ENCODE data around the gene DDX1.
"Not testable (repeated sequence)": the region's sequence is repeated elsewhere in the genome, so short reads cannot be mapped to it uniquely, and the experiment has no call there.

The DDX1 gene

DNA sequence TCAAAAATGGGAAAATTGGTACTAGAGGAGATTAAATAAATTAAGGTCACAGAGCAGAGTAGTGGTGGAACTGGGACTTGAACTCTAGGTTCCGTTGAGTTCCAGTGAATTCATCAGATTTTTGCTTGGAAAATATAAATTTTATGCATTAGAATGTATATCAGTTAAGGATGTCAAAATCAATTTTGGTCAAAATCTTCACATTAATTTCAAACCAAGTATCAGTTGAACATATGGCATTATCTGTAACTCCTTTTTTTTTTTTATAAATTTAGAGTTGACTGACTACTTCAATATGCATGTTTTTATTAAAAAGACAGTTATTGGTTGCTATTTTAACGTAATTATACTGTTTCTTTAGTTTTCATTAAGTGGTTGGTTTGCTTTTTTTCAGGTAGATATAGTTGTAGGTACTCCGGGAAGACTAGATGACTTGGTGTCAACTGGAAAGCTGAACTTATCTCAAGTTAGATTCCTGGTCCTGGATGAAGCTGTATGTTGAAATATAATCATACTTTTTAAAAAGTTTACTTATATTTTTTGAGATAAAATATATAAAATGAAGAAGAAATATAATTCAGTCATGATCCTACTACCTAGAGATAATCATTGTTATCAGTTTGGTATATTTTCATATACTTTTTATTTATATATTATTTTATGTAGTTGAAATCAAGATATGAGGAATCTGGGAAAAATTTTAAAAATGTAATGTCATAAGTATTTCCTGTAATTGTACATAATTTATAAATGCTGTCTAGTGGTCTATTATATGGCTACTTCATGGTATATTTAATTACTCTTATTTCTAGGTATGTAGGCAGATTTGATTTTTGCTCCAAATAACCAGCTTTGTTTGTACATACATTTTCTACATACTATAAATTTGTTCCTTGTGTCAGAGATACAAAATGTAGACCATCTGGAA is 25.4 kb downstream of the DDX1 start:
- no peak for DNase-seq (ENCODE audit: low spot score)

DNA sequence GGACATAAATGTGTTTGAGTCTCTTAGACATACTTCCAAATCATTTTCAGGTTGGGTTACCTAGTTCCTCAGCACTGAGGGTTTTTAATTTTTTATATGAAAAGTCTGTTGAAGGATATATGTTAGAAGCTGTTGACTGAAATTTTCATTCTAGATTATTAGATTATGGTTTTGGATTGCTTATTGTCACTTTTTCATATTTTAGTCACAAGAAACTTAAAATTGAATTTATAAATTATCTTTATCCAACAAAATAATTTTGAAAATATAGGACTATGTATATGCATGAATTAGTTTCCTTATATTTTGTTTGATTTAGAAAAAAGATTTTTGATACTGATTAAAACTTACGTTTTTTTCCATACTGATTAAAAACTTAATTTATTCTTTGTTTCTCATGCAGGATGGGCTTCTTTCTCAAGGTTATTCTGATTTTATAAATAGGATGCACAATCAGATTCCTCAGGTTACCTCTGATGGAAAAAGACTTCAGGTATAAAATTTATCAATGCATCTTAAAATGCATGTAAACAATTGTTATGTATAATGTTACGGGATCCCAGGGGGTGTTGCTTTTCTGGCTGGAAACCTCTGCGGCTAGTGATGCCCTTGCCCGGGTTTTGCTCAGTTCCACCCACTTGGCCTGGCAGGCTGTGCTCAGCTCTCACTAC is 26.2 kb downstream of the DDX1 start:
- no peak for DNase-seq (ENCODE audit: low spot score)

DNA sequence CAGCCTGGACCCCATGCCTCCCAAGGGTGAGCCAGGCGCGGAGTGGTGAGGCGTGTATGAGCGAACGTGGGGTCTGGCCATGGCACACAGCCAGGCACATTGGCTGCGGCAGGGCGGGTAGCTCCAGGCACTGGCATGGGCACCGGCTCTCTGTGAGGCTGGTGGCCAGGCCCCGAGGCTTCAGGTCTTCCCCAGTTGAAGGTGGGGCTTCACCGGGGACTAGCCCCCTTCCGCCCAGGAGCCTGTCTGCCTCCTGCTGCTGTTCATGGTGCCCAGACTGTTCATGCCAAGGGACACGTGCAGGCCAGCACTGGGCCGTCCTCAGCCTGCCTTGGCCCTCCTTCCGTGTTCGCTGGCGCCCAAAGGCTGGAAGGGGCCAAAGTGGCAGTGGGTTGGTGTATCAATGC is 26.8 kb downstream of the DDX1 start:
- DNase-seq (ENCODE audit: low spot score) = no peak

DNA sequence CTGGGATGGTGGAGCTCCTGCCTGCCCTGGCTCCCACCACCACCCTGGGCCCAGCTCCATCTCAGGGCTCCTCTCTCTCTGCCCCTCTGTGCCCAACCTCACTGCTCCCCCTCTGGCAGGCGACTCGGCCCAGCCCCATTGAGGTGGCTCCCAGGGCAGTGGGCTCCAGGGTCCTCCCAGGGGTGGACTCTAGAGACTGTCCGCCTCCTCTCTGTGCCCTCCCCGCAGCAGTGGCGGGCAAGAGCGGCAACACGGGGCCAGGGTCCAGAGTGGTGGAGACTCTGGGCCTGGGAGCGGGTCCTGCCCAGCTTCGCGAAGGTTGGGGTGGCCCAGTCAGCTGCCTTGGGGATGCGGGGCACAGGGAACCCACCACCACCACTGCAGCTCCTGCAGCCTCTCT is 27.4 kb downstream of the DDX1 start:
- DNase-seq (ENCODE audit: low spot score) = no peak

DNA sequence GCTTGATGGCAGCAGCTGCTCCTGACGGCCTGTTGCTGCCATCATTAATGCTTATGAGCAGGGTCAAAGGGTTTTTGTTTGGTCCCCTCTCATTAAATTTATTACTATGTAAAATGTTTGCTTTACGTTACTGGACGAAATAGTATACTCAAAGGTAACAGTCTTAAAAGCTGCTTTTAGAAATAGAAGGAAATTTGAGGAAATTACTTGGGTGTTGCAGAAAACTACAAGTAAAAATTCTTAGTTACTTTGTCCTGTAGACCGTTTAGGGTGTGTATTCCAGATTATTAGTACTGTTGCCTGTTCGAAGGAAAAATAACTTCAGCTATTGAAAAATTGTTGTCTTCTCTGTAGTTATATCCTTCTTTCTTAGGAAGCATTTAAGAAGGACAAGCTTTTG is 27.8 kb downstream of the DDX1 start:
- DNase-seq (ENCODE audit: low spot score) = no peak

DNA sequence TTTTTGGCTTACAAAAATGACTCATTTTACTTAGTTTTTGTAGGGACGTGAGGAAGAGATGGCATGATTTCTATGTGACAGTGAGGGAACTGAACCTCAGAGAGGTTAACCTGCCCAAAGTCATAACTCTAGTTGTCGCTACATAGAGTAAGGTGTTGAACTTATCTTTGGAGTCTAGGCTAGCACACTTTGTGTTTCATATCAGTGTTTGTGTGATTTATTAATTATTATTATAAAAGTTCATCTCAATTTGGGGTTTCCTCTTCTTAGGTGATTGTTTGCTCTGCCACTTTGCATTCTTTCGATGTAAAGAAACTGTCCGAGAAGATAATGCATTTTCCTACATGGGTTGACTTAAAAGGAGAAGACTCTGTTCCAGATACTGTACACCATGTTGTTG is 28.3 kb downstream of the DDX1 start:
- DNase-seq (ENCODE audit: low spot score) = no peak

DNA sequence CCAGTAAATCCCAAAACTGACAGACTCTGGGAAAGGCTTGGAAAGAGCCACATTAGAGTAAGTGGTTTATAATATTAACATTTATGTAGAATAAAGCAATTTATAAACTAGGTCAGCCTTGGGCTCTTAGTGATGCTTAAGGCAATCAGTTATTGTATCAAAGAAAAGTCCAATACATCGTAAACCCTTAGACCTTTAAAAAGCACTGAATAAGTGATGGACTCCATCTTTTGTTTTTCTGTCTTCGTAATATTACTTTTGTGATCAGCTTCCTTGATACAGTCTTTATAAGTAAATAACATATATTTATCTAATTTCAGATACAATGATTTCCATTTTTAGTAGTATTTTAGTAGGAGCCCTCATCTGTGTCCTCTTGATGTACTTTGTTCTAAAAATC is 28.7 kb downstream of the DDX1 start:
- DNase-seq (ENCODE audit: low spot score) = no peak

DNA sequence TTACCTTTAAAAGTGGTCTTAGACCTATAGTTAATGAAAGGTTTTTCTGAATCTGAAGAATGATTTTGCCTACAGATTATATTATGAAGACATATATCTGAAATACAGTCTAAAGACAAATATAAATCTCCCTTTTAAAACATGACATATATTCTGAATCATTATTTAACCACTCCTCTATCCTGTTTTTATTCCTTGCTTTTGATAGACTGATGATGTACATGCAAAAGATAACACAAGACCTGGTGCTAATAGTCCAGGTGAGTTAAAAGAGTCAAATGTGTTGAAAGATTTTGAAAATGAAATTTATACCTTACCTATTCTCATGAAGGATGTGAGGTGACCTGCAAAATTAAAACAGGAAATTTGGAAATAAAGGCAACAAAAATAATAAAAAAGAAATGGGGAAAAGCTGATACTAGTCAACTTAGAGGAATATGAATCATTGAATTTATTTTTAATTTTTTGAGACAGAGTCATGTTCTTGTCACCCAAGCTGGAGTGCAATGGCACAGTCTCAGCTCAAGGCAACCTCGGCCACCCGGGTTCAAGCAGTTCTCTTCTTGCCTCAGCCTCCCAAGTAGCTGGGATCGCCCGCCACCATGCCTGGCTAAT is 29.3 kb downstream of the DDX1 start:
- no peak for DNase-seq (ENCODE audit: low spot score)

DNA sequence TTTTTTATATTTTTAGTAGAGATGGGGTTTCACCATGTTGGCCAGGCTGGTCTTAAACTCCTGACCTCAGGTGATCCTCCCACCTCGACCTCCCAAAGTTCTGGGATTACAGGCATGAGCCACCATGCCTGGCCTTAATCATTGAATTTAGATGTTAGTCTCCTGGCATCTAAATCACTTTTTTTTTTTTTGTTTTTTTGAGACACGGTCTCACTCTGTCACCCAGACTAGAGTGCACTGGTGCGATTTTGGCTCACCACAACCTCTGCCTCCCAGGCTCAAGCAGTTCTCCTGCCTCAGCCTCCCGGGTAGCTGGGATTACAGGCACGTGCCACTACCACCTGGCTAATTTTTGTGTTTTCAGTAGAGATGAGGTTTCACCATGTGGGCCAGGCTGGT is 29.8 kb downstream of the DDX1 start:
- DNase-seq (ENCODE audit: low spot score) = not testable (repeated sequence)

DNA sequence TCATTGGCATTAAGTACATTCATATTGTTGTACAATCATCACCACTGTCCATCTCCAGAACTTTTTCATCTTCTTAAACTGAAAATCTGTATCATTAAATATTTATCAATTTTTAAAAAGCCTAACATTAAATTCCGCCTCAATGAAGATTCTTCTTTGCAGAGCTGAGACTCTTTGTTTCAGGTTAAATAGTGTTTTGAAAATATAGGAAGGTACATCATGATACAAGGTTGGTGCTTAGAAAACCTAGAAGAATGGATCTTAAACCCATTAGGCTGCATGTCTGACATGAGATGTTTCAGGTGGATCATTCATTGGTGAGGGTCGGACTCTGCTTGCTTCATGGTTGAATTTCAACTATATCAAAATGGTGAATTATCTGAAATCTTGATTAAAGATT is 30.5 kb downstream of the DDX1 start:
- no peak for DNase-seq (ENCODE audit: low spot score)

DNA sequence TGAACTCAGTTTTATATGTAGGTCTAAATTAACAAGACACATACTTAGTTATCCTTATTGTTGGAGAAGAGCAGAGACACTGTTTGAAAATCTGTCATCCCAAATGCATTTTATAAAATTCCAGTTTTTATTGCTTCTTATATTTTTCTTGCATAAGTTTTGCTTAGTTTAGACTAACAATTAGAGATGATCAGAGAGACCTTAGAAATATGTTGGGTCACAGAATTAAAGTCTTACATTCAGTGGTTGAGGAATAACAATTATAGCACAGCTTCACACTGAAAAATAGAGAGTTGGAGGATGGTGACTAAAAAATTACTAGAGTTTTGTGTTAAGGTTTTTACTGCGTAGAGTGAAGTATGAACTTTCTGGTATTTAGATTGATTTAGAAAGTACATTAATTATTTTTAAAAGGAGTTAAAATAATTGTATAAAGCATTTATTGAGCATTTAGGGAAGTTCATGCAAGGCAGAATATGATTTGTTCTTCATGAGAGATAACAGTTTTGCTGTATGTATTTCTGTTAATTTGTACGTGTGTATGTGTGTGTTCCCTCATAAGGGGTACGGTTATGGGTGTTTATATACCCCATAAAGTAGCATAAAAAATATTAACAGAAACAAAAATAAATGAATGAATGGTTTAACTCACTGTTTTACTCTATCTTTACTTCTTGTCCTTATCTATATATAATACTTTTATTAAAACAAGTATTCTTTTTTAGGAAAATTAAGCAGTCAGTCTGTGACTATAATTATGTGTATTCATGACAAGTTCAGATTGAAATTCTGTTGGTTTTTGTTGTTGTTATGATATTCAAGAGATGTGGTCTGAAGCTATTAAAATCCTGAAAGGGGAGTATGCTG is 31.2 kb downstream of the DDX1 start:
- DNase-seq (ENCODE audit: low spot score) = no peak

DNA sequence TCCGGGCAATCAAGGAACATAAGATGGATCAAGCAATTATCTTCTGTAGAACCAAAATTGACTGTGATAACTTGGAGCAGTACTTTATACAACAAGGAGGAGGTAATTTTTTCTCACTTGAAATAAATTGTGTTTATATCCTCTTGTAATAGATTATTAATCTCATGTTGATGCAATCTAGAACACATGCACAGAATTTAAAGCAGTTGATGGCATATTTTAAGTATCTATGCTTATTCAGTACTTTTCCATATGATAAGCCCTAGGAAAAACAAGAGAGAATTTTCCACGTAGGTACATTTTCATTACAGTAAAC is 31.8 kb downstream of the DDX1 start:
- DNase-seq (ENCODE audit: low spot score) = no peak

DNA sequence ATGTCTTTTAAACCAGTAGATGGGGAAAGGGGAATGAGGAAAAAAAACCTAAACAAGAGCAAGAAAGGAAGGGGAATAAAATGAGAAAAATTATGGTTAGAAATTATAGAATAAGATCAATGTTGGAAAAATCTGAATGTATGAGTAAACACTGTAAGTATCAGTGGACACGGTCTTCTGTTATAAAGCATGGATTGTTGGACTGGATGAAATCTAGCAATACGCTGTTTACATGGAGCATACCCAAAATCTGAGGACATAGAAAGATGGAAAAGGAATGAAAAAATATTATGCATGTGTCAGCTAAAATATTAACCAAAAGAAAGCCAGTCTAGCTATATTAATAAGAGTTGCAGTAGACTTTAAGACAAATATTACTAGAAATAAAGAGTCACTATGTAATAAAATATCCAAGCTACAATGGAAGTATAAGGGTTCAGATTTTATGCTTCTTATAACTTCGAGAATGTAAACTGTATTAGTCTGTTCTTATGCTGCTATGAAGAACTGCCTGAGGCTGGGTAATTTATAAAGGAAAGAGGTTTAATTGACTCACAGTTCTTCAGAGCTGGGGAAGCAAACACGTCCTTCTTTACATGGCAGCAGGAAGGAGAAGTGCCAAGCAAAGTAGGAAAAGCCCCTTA is 32.4 kb downstream of the DDX1 start:
- DNase-seq (ENCODE audit: low spot score) = no peak

DNA sequence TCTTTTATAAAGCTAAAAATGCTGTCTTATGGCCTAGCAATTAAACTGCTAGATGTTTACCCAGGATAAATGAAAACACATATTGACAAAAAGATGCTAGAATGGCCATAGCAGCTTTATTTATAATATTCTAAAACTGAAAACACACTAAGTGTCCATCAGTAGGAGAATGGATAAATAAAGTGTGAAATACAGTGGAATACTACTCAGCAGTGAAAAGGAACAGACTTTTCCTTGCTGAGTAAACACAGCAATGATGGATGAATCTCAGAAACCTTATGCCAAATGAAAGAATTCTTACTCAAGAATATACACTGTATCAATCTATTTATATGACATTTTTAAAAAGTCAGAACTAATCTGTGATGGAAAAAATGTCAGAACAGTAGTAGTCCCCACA is 33.2 kb downstream of the DDX1 start:
- DNase-seq (ENCODE audit: low spot score) = no peak

DNA sequence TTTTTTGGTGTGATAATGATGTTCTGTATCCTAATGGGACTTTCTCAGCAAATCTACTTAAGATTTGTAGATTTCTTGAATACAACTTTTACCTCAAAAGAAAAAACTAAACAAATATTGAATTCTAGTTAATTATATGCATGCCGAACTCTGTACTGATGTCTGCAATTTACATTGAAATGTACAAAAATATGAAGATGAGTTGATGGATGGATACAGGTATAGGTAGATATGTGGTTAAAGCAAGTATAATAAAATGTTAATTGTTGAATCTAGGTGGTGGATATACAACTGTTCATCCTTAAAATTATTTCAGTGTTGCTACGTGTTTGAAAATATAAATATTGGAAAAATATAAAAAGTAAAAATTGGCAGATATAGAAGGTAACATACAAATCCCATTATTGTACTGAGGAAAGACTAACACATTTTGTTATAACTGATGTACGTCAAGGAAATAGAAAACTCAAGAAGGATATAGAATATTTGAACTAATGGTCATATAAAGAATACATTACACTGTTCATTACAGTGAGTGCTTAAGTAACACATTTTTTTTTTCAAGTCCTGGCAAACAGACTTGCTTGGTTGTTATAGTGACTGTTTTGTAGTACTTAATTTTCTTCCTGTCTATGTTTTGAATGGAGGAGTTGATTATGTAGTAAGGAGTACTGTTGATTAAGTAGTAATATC is 33.8 kb downstream of the DDX1 start:
- no peak for DNase-seq (ENCODE audit: low spot score)

DNA sequence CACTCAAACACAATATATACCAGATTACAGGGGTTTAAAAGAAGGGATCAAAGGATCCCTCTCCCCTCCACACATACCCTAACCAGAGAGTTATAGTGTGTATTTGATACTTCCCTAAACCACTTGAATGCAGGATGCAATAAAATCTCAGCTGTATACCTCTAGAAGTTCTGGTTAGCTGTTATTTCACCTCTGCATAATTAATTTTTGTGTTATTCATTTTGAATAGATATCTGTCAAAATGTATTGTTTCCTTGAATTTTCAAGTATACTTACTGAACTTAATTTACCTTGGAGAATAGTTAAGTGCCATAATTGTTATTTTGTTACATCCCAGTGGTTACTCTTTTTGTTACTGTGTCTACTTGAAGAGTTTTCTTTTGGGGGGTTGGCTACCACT is 34.5 kb downstream of the DDX1 start:
- DNase-seq (ENCODE audit: low spot score) = no peak

DNA sequence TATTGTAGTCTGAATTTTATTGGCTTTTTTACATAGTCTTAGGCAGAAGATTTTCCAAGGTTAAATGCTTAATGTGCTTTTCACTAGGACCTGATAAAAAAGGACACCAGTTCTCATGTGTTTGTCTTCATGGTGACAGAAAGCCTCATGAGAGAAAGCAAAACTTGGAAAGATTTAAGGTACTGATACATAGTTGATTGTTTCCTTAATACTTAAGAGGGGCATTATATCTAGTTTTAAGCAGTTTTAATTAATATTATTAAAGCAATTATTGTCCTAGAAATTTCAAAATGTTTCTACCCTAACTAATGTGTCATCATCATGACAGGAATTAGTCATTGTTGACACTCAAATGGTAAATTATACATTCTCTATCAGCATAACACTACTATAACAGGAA is 35.3 kb downstream of the DDX1 start:
- no peak for DNase-seq (ENCODE audit: low spot score)

DNA sequence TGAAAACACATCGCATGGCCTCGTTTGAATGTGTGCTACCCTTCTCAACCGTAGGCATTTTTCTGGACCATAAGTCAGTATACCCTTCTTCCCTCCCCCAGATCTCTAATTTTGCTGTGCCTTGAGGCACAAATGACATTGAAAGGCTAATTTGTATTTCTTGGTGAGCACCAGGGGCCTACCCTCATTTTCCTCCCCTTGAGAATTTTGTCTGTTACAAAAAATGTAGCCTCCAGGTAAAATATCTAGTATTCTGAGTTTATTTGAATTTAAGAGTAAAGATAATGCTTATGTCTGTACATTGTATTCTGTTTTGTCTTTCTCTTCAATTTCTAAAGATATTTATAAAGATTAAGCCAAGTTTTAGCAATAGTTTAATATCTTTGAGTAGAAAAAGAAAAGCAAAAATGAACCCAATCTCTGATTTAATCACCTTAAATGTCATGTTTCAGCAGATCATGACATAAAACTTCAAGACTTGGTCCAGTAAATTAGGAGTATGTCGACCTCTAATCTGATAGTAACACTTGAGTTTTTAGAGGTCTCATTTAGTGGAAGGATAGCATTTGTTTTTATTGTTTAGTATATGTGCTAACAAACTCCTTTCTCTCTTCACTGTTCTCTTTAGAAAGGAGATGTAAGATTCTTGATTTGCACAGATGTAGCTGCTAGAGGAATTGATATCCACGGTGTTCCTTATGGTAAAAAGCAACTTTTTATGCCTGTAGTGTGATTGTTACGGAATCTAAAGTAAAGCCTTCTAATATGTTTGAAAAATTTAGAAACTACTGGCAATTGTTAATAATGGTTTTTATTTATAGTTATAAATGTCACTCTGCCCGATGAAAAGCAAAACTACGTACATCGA is 36.4 kb downstream of the DDX1 start:
- DNase-seq (ENCODE audit: low spot score) = no peak

DNA sequence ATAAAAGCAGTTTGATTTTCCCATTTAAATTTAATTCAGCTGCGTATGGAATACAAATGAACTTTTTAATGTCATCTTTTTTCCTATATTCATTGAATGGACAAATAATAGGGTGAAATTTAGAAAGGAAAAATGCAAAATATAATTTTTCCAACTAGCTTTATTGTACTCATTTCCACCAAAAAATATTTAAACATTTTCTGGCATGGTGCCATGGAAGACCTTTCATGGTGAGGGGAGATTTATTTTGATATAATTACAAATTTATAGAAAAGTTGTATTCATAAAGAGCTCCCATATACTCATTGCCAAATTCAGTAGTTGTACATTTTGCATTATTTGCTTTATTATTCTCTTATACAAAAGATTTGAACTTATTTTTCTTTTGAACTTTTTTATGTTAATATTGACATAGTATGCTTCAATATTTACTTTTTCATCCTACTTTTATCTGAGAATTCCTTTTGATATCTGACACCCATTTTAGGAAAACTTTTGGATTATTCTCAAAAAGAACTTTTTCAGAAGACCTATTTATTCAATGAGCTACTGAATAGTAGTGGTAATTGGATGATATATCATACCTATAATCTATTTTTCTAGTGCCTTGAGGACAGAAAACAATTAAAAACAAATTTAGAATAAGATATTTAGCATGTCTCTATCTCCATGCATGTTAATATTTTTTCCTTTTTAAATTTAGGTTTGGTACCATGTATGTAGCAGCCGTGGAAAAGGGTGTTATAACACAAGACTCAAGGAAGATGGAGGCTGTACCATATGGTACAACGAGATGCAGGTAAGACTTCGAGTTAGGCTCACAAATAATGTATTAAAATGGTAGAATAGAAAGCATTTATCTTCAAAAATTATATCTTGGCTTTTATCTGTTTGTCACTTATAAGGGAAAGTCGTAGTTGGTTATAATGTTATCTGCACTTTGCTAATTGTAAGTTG is 37.5 kb downstream of the DDX1 start:
- no peak for DNase-seq (ENCODE audit: low spot score)

All from LoVo (cell line).